Panc1 (cell line): ENCODE results near the gene ELMO1. TPM values are rescaled to one million over a fixed set of nuclear protein-coding genes. Genes with fewer than 3 reads are reported as not detected.

ENCODE experiments used
- ATAC-seq: fragments of 200-7000 bp; cut with Tn5 transposase; 2 replicates; pipeline ENCODE4 v1.9.1; 2020; ENCODE audit warnings: mild to moderate bottlenecking, moderate library complexity
- BruUV-seq: library from RNA; stranded (reverse); fragments of 400-500 nt; replicated peaks from 2 replicates; lab custom pipeline; 2021; lab: Mats Ljungman, UMichigan
- CTCF ChIA-PET: fragments of 300-600 bp; sonication (Branson Sonifier 250); formaldehyde crosslinking; loops from one replicate; lab custom pipeline; 2022; ENCODE audit warnings: antibody characterized with exemption; lab: Charles Lee
- POLR2A ChIA-PET: fragments of 300-600 bp; sonication (Branson Sonifier 250); formaldehyde crosslinking; loops from one replicate; lab custom pipeline; 2022; ENCODE audit warnings: antibody characterized with exemption; lab: Charles Lee
- DNase-seq: peaks from one replicate; pipeline ENCODE4 v3.0.0-alpha.2; 2010; ENCODE audit warnings: low read depth, low spot score
- H3K27ac ChIP-seq: 2 replicates; pipeline ENCODE4 v1.5.1; 2011; ENCODE audit warnings: mild to moderate bottlenecking, low read length, inconsistent platforms
- H3K27me3 ChIP-seq: fragments of 200-500 bp; sonication (Bioruptor generic); 2 replicates; pipeline ENCODE4 v1.6.0; 2014; ENCODE audit warnings: low read length, inconsistent platforms; ENCODE audit not compliant: control insufficient read depth, insufficient read depth
- H3K36me3 ChIP-seq: fragments of 200-500 bp; sonication (Bioruptor generic); 2 replicates; pipeline ENCODE4 v1.5.1; 2014; ENCODE audit warnings: inconsistent platforms, mild to moderate bottlenecking, low read length, moderate library complexity; ENCODE audit not compliant: control insufficient read depth, insufficient read depth
- H3K4me1 ChIP-seq: 2 replicates; pipeline ENCODE4 v1.5.1; 2011; ENCODE audit warnings: inconsistent platforms, mild to moderate bottlenecking, low read length, moderate library complexity; ENCODE audit not compliant: control insufficient read depth, insufficient read depth
- H3K4me3 ChIP-seq, 2 experiments: 2 replicates each; pipeline ENCODE4 v1.5.1; 2011 to 2012; ENCODE audit warnings: low read depth in 2 of 2, low read length in 2 of 2, mild to moderate bottlenecking in 2 of 2, inconsistent platforms in 1 of 2, moderate library complexity in 1 of 2
- H3K9me3 ChIP-seq: fragments of 200-500 bp; sonication (Bioruptor generic); 2 replicates; pipeline ENCODE4 v1.5.1; 2014; ENCODE audit warnings: low read depth, mild to moderate bottlenecking, inconsistent platforms, low read length, moderate library complexity; ENCODE audit not compliant: control insufficient read depth, insufficient read depth
- POLR2AphosphoS5 ChIP-seq: IDR thresholded peaks from 2 replicates; pipeline ENCODE4 v1.6.1; 2012; ENCODE audit warnings: mild to moderate bottlenecking, low read depth, low read length, moderate library complexity
- REST ChIP-seq, 2 experiments: IDR thresholded peaks; 2 replicates each; pipeline ENCODE4 v1.6.1; 2011 to 2012; ENCODE audit warnings: low read depth in 2 of 2, control low read depth in 1 of 2, low read length in 1 of 2, mild to moderate bottlenecking in 1 of 2, moderate library complexity in 1 of 2; ENCODE audit not compliant: insufficient read depth in 1 of 2
- SIN3A ChIP-seq: IDR thresholded peaks from 2 replicates; pipeline ENCODE4 v1.6.1; 2012; ENCODE audit warnings: low read depth, mild to moderate bottlenecking, low read length, moderate library complexity, borderline replicate concordance; ENCODE audit not compliant: insufficient read depth
- TCF7L2 ChIP-seq: IDR thresholded peaks from 2 replicates; pipeline ENCODE4 v1.6.1; 2011; ENCODE audit warnings: mild to moderate bottlenecking, low read depth, low read length, inconsistent platforms
- in situ Hi-C: cut with HindIII; loops from 2 replicates; pipeline ENCODE4 v1.10.0; 2016; ENCODE audit warnings: low sequenced_read_pairs, low pct_unique_long_range_greater_than_20kb
- intact Hi-C: fragments of 100-400 bp; cut with micrococcal nuclease; formaldehyde crosslinking; loops from one replicate; pipeline ENCODE4 v1.10.0; 2022; ENCODE audit not compliant: unreplicated experiment
- total RNA-seq: library from RNA; stranded (reverse); gene quantifications from one replicate; pipeline ENCODE4 v1.2.1, GENCODE V29; 2021; ENCODE audit not compliant: unreplicated experiment
- TF ChIP-seq, protein P1 (sequence below): fragments of 450-650 bp; IDR thresholded peaks from 2 replicates; pipeline ENCODE4 v1.5.1; 2017; ENCODE audit warnings: mild to moderate bottlenecking

Gene ELMO1
- total RNA-seq, 1 experiment from 2014 or later, result 0.80 TPM

DNA sequence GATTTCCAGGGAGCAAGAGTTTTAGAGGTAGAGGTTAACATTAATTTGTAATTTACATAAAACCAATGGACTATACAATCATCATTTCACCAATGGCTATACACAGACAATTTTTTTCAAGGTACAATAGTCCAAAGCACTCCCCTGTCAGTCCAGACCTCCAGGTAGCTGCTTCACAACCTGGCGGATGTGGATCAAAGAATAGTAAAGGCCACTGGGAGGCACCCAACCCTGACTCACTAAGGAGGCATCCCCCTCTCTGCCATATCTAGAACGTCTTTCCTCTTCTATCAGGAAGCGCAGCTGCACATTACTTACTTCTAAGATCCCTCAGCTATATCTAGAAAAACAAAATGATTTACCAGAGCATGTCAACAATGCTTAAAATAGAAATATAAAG is 506.6 kb downstream of the ELMO1 start:
- CTCF ChIA-PET, result no interaction called here
- Histone ChIP-seq H3K4me1 (no peaks in the 10 kb centered on the region), H3K27me3 (no peaks in the 10 kb centered on the region), H3K4me3 (no peak overlapping the region), H3K36me3 (no peaks in the 10 kb centered on the region), H3K27ac (no peak overlapping the region), H3K9me3 (peaks cover 71% of the 10 kb centered on the region)
- ATAC-seq (no peak), DNase-seq (no peak)
- BruUV-seq, result no TSS peak
- TF ChIP-seq TCF7L2 (no peak), REST (IDR thresholded peaks at IDR 0.05; ENCODE audit: insufficient read depth in 1 of 2, low read depth in 2 of 2, low read length in 1 of 2) (no peak), SIN3A (no peak), POLR2AphosphoS5 (no peak)
- TF ChIP-seq, protein P1, sequence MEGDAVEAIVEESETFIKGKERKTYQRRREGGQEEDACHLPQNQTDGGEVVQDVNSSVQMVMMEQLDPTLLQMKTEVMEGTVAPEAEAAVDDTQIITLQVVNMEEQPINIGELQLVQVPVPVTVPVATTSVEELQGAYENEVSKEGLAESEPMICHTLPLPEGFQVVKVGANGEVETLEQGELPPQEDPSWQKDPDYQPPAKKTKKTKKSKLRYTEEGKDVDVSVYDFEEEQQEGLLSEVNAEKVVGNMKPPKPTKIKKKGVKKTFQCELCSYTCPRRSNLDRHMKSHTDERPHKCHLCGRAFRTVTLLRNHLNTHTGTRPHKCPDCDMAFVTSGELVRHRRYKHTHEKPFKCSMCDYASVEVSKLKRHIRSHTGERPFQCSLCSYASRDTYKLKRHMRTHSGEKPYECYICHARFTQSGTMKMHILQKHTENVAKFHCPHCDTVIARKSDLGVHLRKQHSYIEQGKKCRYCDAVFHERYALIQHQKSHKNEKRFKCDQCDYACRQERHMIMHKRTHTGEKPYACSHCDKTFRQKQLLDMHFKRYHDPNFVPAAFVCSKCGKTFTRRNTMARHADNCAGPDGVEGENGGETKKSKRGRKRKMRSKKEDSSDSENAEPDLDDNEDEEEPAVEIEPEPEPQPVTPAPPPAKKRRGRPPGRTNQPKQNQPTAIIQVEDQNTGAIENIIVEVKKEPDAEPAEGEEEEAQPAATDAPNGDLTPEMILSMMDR, result no peak
- intact Hi-C loops (no loop called here), in situ Hi-C loops (no loop called here)
- POLR2A ChIA-PET, result no interaction called here

DNA sequence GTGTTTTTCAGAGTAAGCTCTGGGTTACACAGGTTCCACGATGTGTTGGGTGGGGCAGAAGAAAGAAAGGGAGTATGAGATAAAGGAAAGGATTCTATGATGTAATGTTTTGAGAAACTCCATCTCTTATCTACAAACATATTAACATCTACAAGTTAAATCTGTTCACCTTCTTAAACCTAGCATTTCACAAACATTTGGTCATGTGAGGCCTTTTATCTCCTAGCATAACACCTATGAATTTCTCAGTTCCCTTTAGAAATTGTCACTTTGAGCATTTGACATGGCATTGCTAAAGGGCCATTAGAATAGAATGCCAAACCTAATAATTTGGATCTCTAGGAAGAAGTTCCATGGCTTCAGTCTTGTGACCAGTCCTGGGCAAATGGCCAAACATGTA is 507.3 kb downstream of the ELMO1 start:
- Histone ChIP-seq H3K27ac (no peak overlapping the region), H3K36me3 (no peaks in the 10 kb centered on the region), H3K9me3 (peaks cover 78% of the 10 kb centered on the region), H3K4me1 (no peaks in the 10 kb centered on the region), H3K4me3 (no peak overlapping the region), H3K27me3 (no peaks in the 10 kb centered on the region)
- CTCF ChIA-PET, result no interaction called here
- ATAC-seq (no peak), DNase-seq (no peak)
- POLR2A ChIA-PET, result no interaction called here
- in situ Hi-C loops, result no loop called here
- no TSS peak for BruUV-seq
- TF ChIP-seq REST (IDR thresholded peaks at IDR 0.05; ENCODE audit: insufficient read depth in 1 of 2, low read depth in 2 of 2, low read length in 1 of 2), result no peak
- no peak for TF ChIP-seq POLR2AphosphoS5
- no peak for TF ChIP-seq SIN3A
- TF ChIP-seq, protein P1, result no peak
- TF ChIP-seq TCF7L2, result no peak
- intact Hi-C loops, result no loop called here
